ENCODE measurements around the gene LYPD6B.

The LYPD6B gene

GRCh38 chr2:149261692-149262091 is 223.2 kb downstream of the LYPD6B start:
- no peak overlapping the region for H3K4me3 ChIP-seq (ENCODE audit: low read depth, low read length)
- peak; percentile 5 for DNase-seq (ENCODE audit: low read depth)

More at GRCh38 chr2:149261692-149262091, 223.2 kb downstream of the LYPD6B start:
- no peak for TF ChIP-seq CTCF (IDR thresholded peaks at IDR 0.05; ENCODE audit: low read depth, low read length, missing control alignments)
